Measurements from ENCODE around the gene BEND4. TPM values are rescaled to one million over a fixed set of nuclear protein-coding genes. Genes with fewer than 3 reads are reported as not detected.

The BEND4 gene
- total RNA-seq, 1 donor, result not detected

GRCh38 chr4:42067264-42067663 lies 85.2 kb downstream of the BEND4 start:
- H3K36me3 ChIP-seq (ENCODE audit: insufficient read depth, low read length), result peaks cover 37% of the 10 kb centered on the region
- no peak overlapping the region for H2AFZ ChIP-seq (ENCODE audit: low read length)
- TF ChIP-seq CTCF (IDR thresholded peaks at IDR 0.05; ENCODE audit: extremely low read depth, low read depth, low read length), result no peak
- no peak overlapping the region for H3K4me2 ChIP-seq (ENCODE audit: insufficient read depth, low read length)
- H3K4me3 ChIP-seq (ENCODE audit: insufficient read depth, low read length), result no peak overlapping the region
- H4K20me1 ChIP-seq (ENCODE audit: insufficient read depth, low read length), result no peaks in the 10 kb centered on the region
- H3K9me3 ChIP-seq (ENCODE audit: low read depth, low read length), result no peaks in the 10 kb centered on the region
- DNase-seq (ENCODE audit: insufficient read length, low spot score, missing footprints), result no peak
- no peaks in the 10 kb centered on the region for H3K27me3 ChIP-seq (ENCODE audit: insufficient read depth, low read length)
- H3K4me1 ChIP-seq (ENCODE audit: insufficient read depth, low read length), result no peaks in the 10 kb centered on the region
- no peaks in the 10 kb centered on the region for H3K79me2 ChIP-seq (ENCODE audit: insufficient read depth, low read length)
- H3K27ac ChIP-seq (ENCODE audit: low read depth, low read length), result no peak overlapping the region

GRCh38 chr4:42066402-42066801 lies 86.1 kb downstream of the BEND4 start:
- Histone ChIP-seq H3K4me3 (ENCODE audit: insufficient read depth, low read length) (no peak overlapping the region), H3K79me2 (ENCODE audit: insufficient read depth, low read length) (no peaks in the 10 kb centered on the region), H3K36me3 (ENCODE audit: insufficient read depth, low read length) (peaks cover 37% of the 10 kb centered on the region), H2AFZ (ENCODE audit: low read length) (no peak overlapping the region), H3K4me1 (ENCODE audit: insufficient read depth, low read length) (no peaks in the 10 kb centered on the region), H3K27ac (ENCODE audit: low read depth, low read length) (no peak overlapping the region), H3K27me3 (ENCODE audit: insufficient read depth, low read length) (no peaks in the 10 kb centered on the region), H3K9me3 (ENCODE audit: low read depth, low read length) (no peaks in the 10 kb centered on the region), H3K4me2 (ENCODE audit: insufficient read depth, low read length) (no peak overlapping the region), H4K20me1 (ENCODE audit: insufficient read depth, low read length) (no peaks in the 10 kb centered on the region)
- no peak for TF ChIP-seq CTCF (IDR thresholded peaks at IDR 0.05; ENCODE audit: extremely low read depth, low read depth, low read length)
- no peak for DNase-seq (ENCODE audit: insufficient read length, low spot score, missing footprints)

Other genes with a start within 250 kb of the BEND4 start
- gene TMEM33, start 217.2 kb downstream of the BEND4 start, total RNA-seq, result 39.5 and 49.2 TPM in 2 replicates
- under 0.01 TPM in 2 replicates for gene DCAF4L1, start 170.9 kb downstream of the BEND4 start, total RNA-seq
- gene SLC30A9, start 162.1 kb downstream of the BEND4 start, total RNA-seq, result 58.3 and 58.6 TPM in 2 replicates
- gene SHISA3, start 244.8 kb upstream of the BEND4 start, total RNA-seq, result not detected in 2 replicates